MCF 10A (cell line): Measurements from ENCODE around the gene IL21R. TPM values are rescaled to one million over a fixed set of nuclear protein-coding genes. Genes with fewer than 3 reads are reported as not detected.

Experiments
- BruUV-seq: library from RNA; stranded (reverse); fragments of 400-500 nt; replicated peaks from 2 replicates; lab custom pipeline; 2021; lab: Mats Ljungman, UMichigan
- CTCF ChIA-PET: fragments of 300-600 bp; sonication (Branson Sonifier 250); formaldehyde crosslinking; extraction: SDS; loops from one replicate; lab custom pipeline; 2021; ENCODE audit warnings: antibody characterized with exemption, inconsistent platforms; lab: Yijun Ruan, JAX
- POLR2A ChIA-PET: fragments of 300-600, 350-650 bp; sonication (Branson Sonifier 250); formaldehyde crosslinking; extraction: SDS; loops from one replicate; lab custom pipeline; 2020; ENCODE audit warnings: antibody characterized with exemption, inconsistent platforms; lab: Yijun Ruan, JAX
- DNase-seq: peaks from one replicate; pipeline ENCODE4 v3.0.0-alpha.2; 2018; ENCODE audit not compliant: unreplicated experiment
- H3K27ac Mint-ChIP-seq: one replicate; pipeline ENCODE4 v1.8.0; 2022; ENCODE audit warnings: mild to moderate bottlenecking, low read depth, mixed read lengths; ENCODE audit not compliant: unreplicated experiment
- H3K27me3 Mint-ChIP-seq: one replicate; pipeline ENCODE4 v1.8.0; 2022; ENCODE audit warnings: mixed read lengths; ENCODE audit not compliant: insufficient read depth, unreplicated experiment
- H3K36me3 Mint-ChIP-seq: one replicate; pipeline ENCODE4 v1.8.0; 2022; ENCODE audit warnings: mild to moderate bottlenecking, moderate library complexity, mixed read lengths; ENCODE audit not compliant: insufficient read depth, unreplicated experiment
- H3K4me1 Mint-ChIP-seq: one replicate; pipeline ENCODE4 v1.8.0; 2022; ENCODE audit warnings: mixed read lengths; ENCODE audit not compliant: insufficient read depth, unreplicated experiment
- H3K4me3 Mint-ChIP-seq: one replicate; pipeline ENCODE4 v1.8.0; 2022; ENCODE audit warnings: mild to moderate bottlenecking, moderate library complexity, mixed read lengths; ENCODE audit not compliant: unreplicated experiment
- H3K9me3 Mint-ChIP-seq: one replicate; pipeline ENCODE4 v1.8.0; 2022; ENCODE audit warnings: mixed read lengths; ENCODE audit not compliant: unreplicated experiment
- CTCF ChIP-seq: fragments of 200-600 bp; IDR thresholded peaks from one replicate; pipeline ENCODE4 v1.8.0; 2022; ENCODE audit warnings: antibody characterized with exemption, mild to moderate bottlenecking; ENCODE audit not compliant: unreplicated experiment
- intact Hi-C: fragments of 100-400 bp; cut with micrococcal nuclease; formaldehyde crosslinking; loops from 2 replicates; pipeline ENCODE4 v1.14.1; 2022
- total RNA-seq: library from RNA; stranded (reverse); gene quantifications from 2 replicates; pipeline ENCODE4 v1.2.3, GENCODE V29; 2022

IL21R gene
- total RNA-seq, 1 experiment from 2014 or later = 0.21 TPM

DNA sequence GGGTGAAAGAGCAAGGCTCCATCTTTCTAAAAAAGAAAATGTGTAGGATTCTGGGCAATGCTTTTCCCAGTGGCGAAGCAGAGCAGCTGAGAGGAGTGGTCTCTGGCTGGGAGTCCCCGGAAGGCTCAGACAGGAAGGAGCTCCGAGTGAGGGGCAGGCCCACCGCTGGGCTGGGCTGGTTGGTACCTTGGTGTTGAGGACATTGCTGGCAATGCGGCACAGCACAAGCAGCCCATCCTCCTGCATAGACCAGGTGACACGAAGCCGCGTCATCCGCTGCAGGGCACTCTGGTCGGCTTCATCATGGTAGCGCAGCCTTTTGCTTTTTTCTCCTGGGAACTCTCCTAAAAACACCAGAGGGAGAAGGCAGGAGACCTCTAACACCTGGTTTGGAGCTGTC is 83.8 kb downstream of the IL21R start:
- intact Hi-C loops = no loop called here
- Mint-ChIP-seq H3K9me3 (no peaks in the 10 kb centered on the region), H3K36me3 (peaks cover 83% of the 10 kb centered on the region), H3K4me3 (no peak overlapping the region), H3K27me3 (no peaks in the 10 kb centered on the region), H3K4me1 (no peaks in the 10 kb centered on the region), H3K27ac (no peak overlapping the region)
- DNase-seq = no peak
- ChIA-PET CTCF (interaction anchor here (1.4 kb wide), 1 partner anchor 11 kb away, joined by 3 read pairs; no protein-coding TSS in a partner anchor), POLR2A (no interaction called here)
- no TSS peak for BruUV-seq
- TF ChIP-seq CTCF = no peak

GRCh38 chr16:27486344-27486743 is 84.4 kb downstream of the IL21R start:
- no peak for TF ChIP-seq CTCF
- BruUV-seq = no TSS peak
- H3K9me3 Mint-ChIP-seq = no peaks in the 10 kb centered on the region
- ChIA-PET CTCF (no interaction called here), POLR2A (no interaction called here)
- no peaks in the 10 kb centered on the region for H3K4me1 Mint-ChIP-seq
- H3K27me3 Mint-ChIP-seq = no peaks in the 10 kb centered on the region
- no peak overlapping the region for H3K4me3 Mint-ChIP-seq
- H3K27ac Mint-ChIP-seq = no peak overlapping the region
- H3K36me3 Mint-ChIP-seq = peaks cover 82% of the 10 kb centered on the region
- DNase-seq = no peak
- intact Hi-C loops = no loop called here

DNA sequence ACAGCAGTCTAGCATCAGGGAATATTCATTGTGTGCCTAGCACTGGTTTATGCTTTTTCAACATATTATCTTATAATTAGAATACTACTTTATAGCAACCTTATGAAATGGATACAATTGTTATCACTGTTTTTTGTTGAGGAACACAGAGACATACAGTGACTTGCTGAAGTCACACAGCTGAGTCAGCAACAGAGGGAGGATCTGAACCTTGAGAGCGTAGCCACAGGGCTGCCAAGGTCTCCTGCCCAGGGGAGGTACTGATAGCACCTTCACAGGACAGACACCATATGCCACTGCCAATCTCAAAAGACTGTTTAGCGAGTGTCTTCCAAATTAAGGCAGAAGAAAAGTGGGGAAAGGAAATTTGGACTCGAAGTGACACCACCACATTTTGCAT is 84.8 kb downstream of the IL21R start:
- Mint-ChIP-seq H3K4me1 (no peaks in the 10 kb centered on the region), H3K9me3 (no peaks in the 10 kb centered on the region), H3K4me3 (no peak overlapping the region), H3K36me3 (peaks cover 79% of the 10 kb centered on the region), H3K27ac (no peak overlapping the region), H3K27me3 (no peaks in the 10 kb centered on the region)
- BruUV-seq = no TSS peak
- POLR2A ChIA-PET = no interaction called here
- intact Hi-C loops = no loop called here
- CTCF ChIA-PET = no interaction called here
- no peak for DNase-seq
- no peak for TF ChIP-seq CTCF

DNA sequence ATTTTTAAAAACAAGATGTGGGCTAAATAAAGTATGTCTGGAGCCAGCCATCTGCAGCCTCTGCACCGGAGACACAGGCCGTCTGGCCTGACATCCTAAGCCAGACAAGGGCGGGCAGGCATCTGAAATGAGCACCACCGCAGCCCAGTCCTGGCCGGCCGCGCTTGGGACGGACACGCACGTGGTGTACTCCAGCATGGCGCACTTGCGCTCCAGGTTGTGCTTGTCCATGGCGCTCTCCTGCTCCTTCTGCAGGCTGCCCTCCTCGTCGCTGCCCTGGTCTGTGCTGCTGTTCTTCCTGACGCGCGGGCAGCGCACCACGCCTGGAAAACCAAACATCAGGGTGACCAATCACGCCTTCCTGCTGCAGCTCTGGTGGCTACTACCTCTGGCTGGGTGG is 87.4 kb downstream of the IL21R start:
- Mint-ChIP-seq H3K27me3 (no peaks in the 10 kb centered on the region), H3K36me3 (peaks cover 85% of the 10 kb centered on the region), H3K4me3 (no peak overlapping the region), H3K27ac (no peak overlapping the region), H3K4me1 (no peaks in the 10 kb centered on the region), H3K9me3 (no peaks in the 10 kb centered on the region)
- DNase-seq = no peak
- ChIA-PET CTCF (no interaction called here), POLR2A (no interaction called here)
- intact Hi-C loops = no loop called here
- BruUV-seq = no TSS peak
- TF ChIP-seq CTCF = no peak
